HCT116 (cell line): ENCODE data around the gene DHCR24. TPM values are rescaled to one million over a fixed set of nuclear protein-coding genes. Genes with fewer than 3 reads are reported as not detected.

Experiments
- ATAC-seq: fragments of 200-7000 bp; cut with Tn5 transposase; 2 replicates; pipeline ENCODE4 v1.9.1; 2020; ENCODE audit warnings: mild to moderate bottlenecking, moderate library complexity
- BruUV-seq: library from RNA; stranded (reverse); fragments of 400-500 nt; replicated peaks from 2 replicates; lab custom pipeline; 2021; lab: Mats Ljungman, UMichigan
- CTCF ChIA-PET: fragments of 300-600 bp; sonication (Branson Sonifier 250); formaldehyde crosslinking; loops from one replicate; lab custom pipeline; 2021; ENCODE audit warnings: antibody characterized with exemption; lab: Charles Lee
- POLR2A ChIA-PET: fragments of 300-600, 350-600 bp; sonication (Branson Sonifier 250); formaldehyde crosslinking; loops from one replicate; lab custom pipeline; 2021; ENCODE audit warnings: antibody characterized with exemption; lab: Charles Lee
- RAD21 ChIA-PET, 2 experiments: fragments of 300-600 bp; sonication (Branson Sonifier 250); formaldehyde crosslinking; loops; one replicate each; lab custom pipeline; 2023; ENCODE audit warnings: low total read pairs in 2 of 2; ENCODE audit not compliant: uncharacterized antibody in 2 of 2, unreplicated experiment in 2 of 2, low non-redundant PET in 1 of 2; lab: Charles Lee
- DNase-seq: peaks from one replicate; pipeline ENCODE4 v3.0.0-alpha.2; 2010; ENCODE audit warnings: low read depth, low spot score
- H2AFZ ChIP-seq: fragments of 200-600 bp; shearing (Covaris generic), sonication (generic); 2 replicates; pipeline ENCODE4 v1.6.1; 2017; ENCODE audit warnings: low read depth, mixed run types, mixed read lengths, antibody characterized with exemption, low read length; ENCODE audit not compliant: poor library complexity, severe bottlenecking
- H3K27ac ChIP-seq: 2 replicates; pipeline ENCODE4 v1.5.1; 2012; ENCODE audit warnings: low read depth, low read length
- H3K27me3 ChIP-seq: fragments of 200-600 bp; sonication (generic); 2 replicates; pipeline ENCODE4 v1.6.1; 2016; ENCODE audit warnings: mixed run types, low read length, mixed read lengths; ENCODE audit not compliant: insufficient read depth
- H3K36me3 ChIP-seq, 2 experiments: fragments of 200-500 bp in 1 of 2; fragments of 200-600 bp in 1 of 2; sonication (Bioruptor generic) in 1 of 2; sonication (generic) in 1 of 2; 2 replicates each; pipeline versions ENCODE4 v1.5.1 to v1.6.1; 2014 to 2016; ENCODE audit warnings: low read length in 2 of 2, inconsistent platforms in 1 of 2, mixed read lengths in 1 of 2, mixed run types in 1 of 2; ENCODE audit not compliant: insufficient read depth in 2 of 2, control insufficient read depth in 1 of 2
- H3K4me1 ChIP-seq, 2 experiments: fragments of 200-600 bp in 1 of 2; sonication (generic) in 1 of 2; 2 replicates each; pipeline versions ENCODE4 v1.5.1 to v1.6.1; 2012 to 2017; ENCODE audit warnings: low read length in 2 of 2, inconsistent platforms in 1 of 2, mild to moderate bottlenecking in 1 of 2, mixed read lengths in 1 of 2, mixed run types in 1 of 2, moderate library complexity in 1 of 2; ENCODE audit not compliant: insufficient read depth in 2 of 2, control insufficient read depth in 1 of 2
- H3K4me2 ChIP-seq: fragments of 200-600 bp; sonication (generic); 2 replicates; pipeline ENCODE4 v1.6.1; 2017; ENCODE audit warnings: mixed run types, low read length, mixed read lengths
- H3K4me3 ChIP-seq, 2 experiments: fragments of 200-600 bp in 1 of 2; sonication (generic) in 1 of 2; replicated peaks in 1 of 2; 2 replicates each; pipeline ENCODE4 v1.5.1; 2011 to 2016; ENCODE audit warnings: low read length in 2 of 2, control low read depth in 1 of 2, low read depth in 1 of 2, mild to moderate bottlenecking in 1 of 2, mixed read lengths in 1 of 2, mixed run types in 1 of 2
- H3K79me2 ChIP-seq: fragments of 200-600 bp; sonication (generic); 2 replicates; pipeline ENCODE4 v1.6.1; 2017; ENCODE audit warnings: mild to moderate bottlenecking, mixed run types, low read length, moderate library complexity, mixed read lengths; ENCODE audit not compliant: insufficient read depth
- H3K9ac ChIP-seq: fragments of 200-600 bp; sonication (generic); 2 replicates; pipeline ENCODE4 v1.6.1; 2016; ENCODE audit warnings: low read length, mixed read lengths
- H3K9me2 ChIP-seq: fragments of 200-600 bp; sonication (generic), shearing (Covaris generic); 2 replicates; pipeline ENCODE4 v1.6.1; 2017; ENCODE audit warnings: mixed run types, mild to moderate bottlenecking, moderate library complexity; ENCODE audit not compliant: insufficient read depth
- H3K9me3 ChIP-seq, 2 experiments: fragments of 200-500 bp in 1 of 2; fragments of 200-600 bp in 1 of 2; sonication (Bioruptor generic) in 1 of 2; sonication (generic) in 1 of 2; 2 replicates each; pipeline ENCODE4 v1.6.1; 2014 to 2017; ENCODE audit warnings: low read length in 2 of 2, mixed read lengths in 2 of 2, inconsistent platforms in 1 of 2, low read depth in 1 of 2, mild to moderate bottlenecking in 1 of 2, mixed run types in 1 of 2, moderate library complexity in 1 of 2; ENCODE audit not compliant: control insufficient read depth in 1 of 2, insufficient read depth in 1 of 2
- H4K20me1 ChIP-seq: fragments of 200-600 bp; sonication (generic), shearing (Covaris generic); 2 replicates; pipeline ENCODE4 v1.6.1; 2017; ENCODE audit warnings: mixed run types, mild to moderate bottlenecking, moderate library complexity; ENCODE audit not compliant: insufficient read depth
- CBX3 ChIP-seq: IDR thresholded peaks from 2 replicates; pipeline ENCODE4 v1.6.1; 2012; ENCODE audit warnings: low read depth
- CEBPB ChIP-seq: IDR thresholded peaks from 2 replicates; pipeline ENCODE4 v1.6.1; 2012; ENCODE audit warnings: low read depth
- EGR1 ChIP-seq: IDR thresholded peaks from 2 replicates; pipeline ENCODE4 v1.6.1; 2012; ENCODE audit warnings: low read depth
- ELF1 ChIP-seq: IDR thresholded peaks from 2 replicates; pipeline ENCODE4 v1.6.1; 2012; ENCODE audit warnings: low read depth, borderline replicate concordance
- EZH2 ChIP-seq: fragments of 200-600 bp; sonication (generic); IDR thresholded peaks from 2 replicates; pipeline ENCODE4 v1.6.1; 2017; ENCODE audit warnings: antibody characterized with exemption, mixed run types
- EZH2phosphoT487 ChIP-seq: fragments of 200-600 bp; IDR thresholded peaks from 2 replicates; pipeline ENCODE4 v1.6.1; 2018; ENCODE audit warnings: antibody characterized with exemption, borderline replicate concordance
- FOSL1 ChIP-seq: IDR thresholded peaks from 2 replicates; pipeline ENCODE4 v1.6.1; 2012; ENCODE audit warnings: low read depth
- JUND ChIP-seq: IDR thresholded peaks from 2 replicates; pipeline ENCODE4 v1.6.1; 2012
- POLR2A ChIP-seq: IDR thresholded peaks from 2 replicates; pipeline ENCODE4 v1.7.0; 2011; ENCODE audit warnings: borderline replicate concordance; ENCODE audit not compliant: insufficient read depth, insufficient read length; ENCODE audit errors: extremely low read depth
- RAD21 ChIP-seq: IDR thresholded peaks from 2 replicates; pipeline ENCODE4 v1.6.1; 2012; ENCODE audit warnings: low read depth, mild to moderate bottlenecking
- SP1 ChIP-seq: IDR thresholded peaks from 2 replicates; pipeline ENCODE4 v1.6.1; 2012; ENCODE audit warnings: low read depth
- SRF ChIP-seq: IDR thresholded peaks from 2 replicates; pipeline ENCODE4 v1.6.1; 2012; ENCODE audit warnings: low read depth
- TCF7L2 ChIP-seq: IDR thresholded peaks from 2 replicates; pipeline ENCODE4 v1.7.0; 2011; ENCODE audit warnings: borderline replicate concordance, inconsistent platforms; ENCODE audit not compliant: insufficient read depth, insufficient read length; ENCODE audit errors: extremely low read depth
- YY1 ChIP-seq: IDR thresholded peaks from 2 replicates; pipeline ENCODE4 v1.6.1; 2011; ENCODE audit warnings: low read length, low read depth, moderate library complexity, mild to moderate bottlenecking; ENCODE audit not compliant: insufficient replicate concordance; ENCODE audit errors: extremely low read depth
- ZFX ChIP-seq: fragments of 450-650 bp; IDR thresholded peaks from 2 replicates; pipeline ENCODE4 v1.6.1; 2017
- intact Hi-C: fragments of 100-400 bp; cut with micrococcal nuclease; formaldehyde crosslinking; loops from 2 replicates; pipeline ENCODE4 v1.10.0; 2022
- total RNA-seq: library from RNA; stranded (reverse); gene quantifications from one replicate; pipeline ENCODE4 v1.2.1, GENCODE V29; 2021; ENCODE audit not compliant: unreplicated experiment
- TF ChIP-seq, protein P1 (sequence below): IDR thresholded peaks from 2 replicates; pipeline ENCODE4 v1.6.1; 2012
- TF ChIP-seq, protein P2 (sequence below): IDR thresholded peaks from 2 replicates; pipeline ENCODE4 v1.6.1; 2011; ENCODE audit warnings: mild to moderate bottlenecking, low read length, moderate library complexity; ENCODE audit not compliant: insufficient replicate concordance; ENCODE audit errors: extremely low read depth
- TF ChIP-seq, protein P3 (sequence below): IDR thresholded peaks from 2 replicates; pipeline ENCODE4 v1.6.1; 2012; ENCODE audit warnings: low read depth
- TF ChIP-seq, protein P4 (sequence below), 3 experiments: fragments of 200-600 bp in 1 of 3; sonication (generic) in 1 of 3; IDR thresholded peaks in 2 of 3; conservative IDR thresholded peaks in 1 of 3; 2 replicates each; pipeline ENCODE4 v1.5.1; 2012 to 2017; ENCODE audit warnings: low read depth in 2 of 3, low read length in 2 of 3, antibody characterized with exemption in 1 of 3, borderline replicate concordance in 1 of 3, control low read depth in 1 of 3, mild to moderate bottlenecking in 1 of 3, mixed read lengths in 1 of 3, mixed run types in 1 of 3, moderate library complexity in 1 of 3; ENCODE audit not compliant: insufficient read depth in 1 of 3

DHCR24 gene
- total RNA-seq, 1 experiment from 2014 or later, result 132 TPM

DNA sequence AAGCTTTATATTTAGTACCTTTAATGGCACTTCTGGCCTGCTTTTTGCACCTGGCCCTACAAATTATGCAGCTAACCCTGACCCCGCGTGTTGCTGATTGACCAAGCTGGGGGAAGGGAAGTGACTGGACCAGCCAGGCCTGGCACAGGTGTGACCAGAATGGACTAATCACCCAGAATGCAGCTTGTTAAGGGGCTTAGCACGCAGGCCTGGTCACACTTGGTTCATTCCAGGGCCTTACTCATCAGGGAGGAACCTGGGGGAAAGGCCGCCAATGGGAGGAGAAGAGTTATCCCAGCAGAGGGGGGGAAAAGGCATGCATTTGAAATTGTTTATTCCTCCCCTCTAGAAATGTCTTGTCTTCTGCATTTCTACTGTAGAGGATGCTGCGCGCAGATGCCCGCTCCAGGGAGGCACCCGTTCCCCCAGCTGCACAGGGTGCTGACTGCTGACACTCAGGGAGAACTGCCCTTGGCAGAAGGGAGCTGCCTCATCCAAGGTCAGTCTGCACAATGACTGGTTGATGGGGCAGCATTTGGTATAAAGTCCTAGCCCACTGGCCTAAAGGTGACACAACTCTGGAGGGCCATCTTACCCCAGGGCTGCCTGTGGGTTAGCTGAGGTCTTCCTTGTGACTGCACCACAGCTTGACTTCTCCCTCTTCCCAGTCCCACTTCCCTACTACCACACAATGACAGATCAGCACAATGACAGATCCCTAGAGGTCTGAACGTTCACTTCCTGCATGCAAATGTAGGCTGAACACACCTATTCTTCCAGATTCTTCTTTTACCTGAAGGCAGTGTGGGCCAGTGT is 29.0 kb downstream of the DHCR24 start:
- CTCF ChIA-PET, result interaction anchor here (1.0 to 1.4 kb wide), 2 partner anchors 29 to 164 kb away, joined by 3 to 4 read pairs; partner anchors contain the start of gene DHCR24
- H2AFZ ChIP-seq, result no peak overlapping the region
- peaks cover 28 to 63% of the 10 kb centered on the region in 2 experiments for H3K4me1 ChIP-seq
- H3K27me3 ChIP-seq, result no peaks in the 10 kb centered on the region
- no peaks in the 10 kb centered on the region for H3K79me2 ChIP-seq
- RAD21 ChIA-PET, result no interaction called here
- H3K9me3 ChIP-seq, result no peaks in the 10 kb centered on the region
- no peak overlapping the region for H3K4me3 ChIP-seq
- POLR2A ChIA-PET, result interaction anchor here (1.1 kb wide), 1 partner anchor 29 kb away, joined by 8 read pairs; the partner anchor contains the start of gene DHCR24
- DNase-seq, result peak; percentile 53
- no TSS peak for BruUV-seq
- H3K9me2 ChIP-seq, result no peaks in the 10 kb centered on the region
- H3K36me3 ChIP-seq, result peaks cover 17 to 36% of the 10 kb centered on the region in 2 experiments
- H3K27ac ChIP-seq, result peak overlapping the region; percentile 13; the same call in 1 of the 2 replicates
- peak overlapping the region; percentile 61 for H3K4me2 ChIP-seq
- H3K9ac ChIP-seq, result peak overlapping the region; percentile 27
- peak; percentile 71 for ATAC-seq
- intact Hi-C loops, result no loop called here
- H4K20me1 ChIP-seq, result no peaks in the 10 kb centered on the region; the same call in 1 of the 2 replicates
- TF ChIP-seq, protein P1, sequence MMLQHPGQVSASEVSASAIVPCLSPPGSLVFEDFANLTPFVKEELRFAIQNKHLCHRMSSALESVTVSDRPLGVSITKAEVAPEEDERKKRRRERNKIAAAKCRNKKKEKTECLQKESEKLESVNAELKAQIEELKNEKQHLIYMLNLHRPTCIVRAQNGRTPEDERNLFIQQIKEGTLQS, result no peak
- TF ChIP-seq ZFX, result no peak
- no peak for TF ChIP-seq YY1
- TF ChIP-seq, protein P2, sequence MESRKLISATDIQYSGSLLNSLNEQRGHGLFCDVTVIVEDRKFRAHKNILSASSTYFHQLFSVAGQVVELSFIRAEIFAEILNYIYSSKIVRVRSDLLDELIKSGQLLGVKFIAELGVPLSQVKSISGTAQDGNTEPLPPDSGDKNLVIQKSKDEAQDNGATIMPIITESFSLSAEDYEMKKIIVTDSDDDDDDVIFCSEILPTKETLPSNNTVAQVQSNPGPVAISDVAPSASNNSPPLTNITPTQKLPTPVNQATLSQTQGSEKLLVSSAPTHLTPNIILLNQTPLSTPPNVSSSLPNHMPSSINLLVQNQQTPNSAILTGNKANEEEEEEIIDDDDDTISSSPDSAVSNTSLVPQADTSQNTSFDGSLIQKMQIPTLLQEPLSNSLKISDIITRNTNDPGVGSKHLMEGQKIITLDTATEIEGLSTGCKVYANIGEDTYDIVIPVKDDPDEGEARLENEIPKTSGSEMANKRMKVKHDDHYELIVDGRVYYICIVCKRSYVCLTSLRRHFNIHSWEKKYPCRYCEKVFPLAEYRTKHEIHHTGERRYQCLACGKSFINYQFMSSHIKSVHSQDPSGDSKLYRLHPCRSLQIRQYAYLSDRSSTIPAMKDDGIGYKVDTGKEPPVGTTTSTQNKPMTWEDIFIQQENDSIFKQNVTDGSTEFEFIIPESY, result no peak
- no peak for TF ChIP-seq POLR2A
- no peak for TF ChIP-seq TCF7L2
- TF ChIP-seq JUND, result peak; percentile 39; the same call in 1 of the 2 replicates
- TF ChIP-seq EGR1, result no peak
- TF ChIP-seq EZH2, result no peak
- no peak for TF ChIP-seq ELF1
- TF ChIP-seq, protein P3, sequence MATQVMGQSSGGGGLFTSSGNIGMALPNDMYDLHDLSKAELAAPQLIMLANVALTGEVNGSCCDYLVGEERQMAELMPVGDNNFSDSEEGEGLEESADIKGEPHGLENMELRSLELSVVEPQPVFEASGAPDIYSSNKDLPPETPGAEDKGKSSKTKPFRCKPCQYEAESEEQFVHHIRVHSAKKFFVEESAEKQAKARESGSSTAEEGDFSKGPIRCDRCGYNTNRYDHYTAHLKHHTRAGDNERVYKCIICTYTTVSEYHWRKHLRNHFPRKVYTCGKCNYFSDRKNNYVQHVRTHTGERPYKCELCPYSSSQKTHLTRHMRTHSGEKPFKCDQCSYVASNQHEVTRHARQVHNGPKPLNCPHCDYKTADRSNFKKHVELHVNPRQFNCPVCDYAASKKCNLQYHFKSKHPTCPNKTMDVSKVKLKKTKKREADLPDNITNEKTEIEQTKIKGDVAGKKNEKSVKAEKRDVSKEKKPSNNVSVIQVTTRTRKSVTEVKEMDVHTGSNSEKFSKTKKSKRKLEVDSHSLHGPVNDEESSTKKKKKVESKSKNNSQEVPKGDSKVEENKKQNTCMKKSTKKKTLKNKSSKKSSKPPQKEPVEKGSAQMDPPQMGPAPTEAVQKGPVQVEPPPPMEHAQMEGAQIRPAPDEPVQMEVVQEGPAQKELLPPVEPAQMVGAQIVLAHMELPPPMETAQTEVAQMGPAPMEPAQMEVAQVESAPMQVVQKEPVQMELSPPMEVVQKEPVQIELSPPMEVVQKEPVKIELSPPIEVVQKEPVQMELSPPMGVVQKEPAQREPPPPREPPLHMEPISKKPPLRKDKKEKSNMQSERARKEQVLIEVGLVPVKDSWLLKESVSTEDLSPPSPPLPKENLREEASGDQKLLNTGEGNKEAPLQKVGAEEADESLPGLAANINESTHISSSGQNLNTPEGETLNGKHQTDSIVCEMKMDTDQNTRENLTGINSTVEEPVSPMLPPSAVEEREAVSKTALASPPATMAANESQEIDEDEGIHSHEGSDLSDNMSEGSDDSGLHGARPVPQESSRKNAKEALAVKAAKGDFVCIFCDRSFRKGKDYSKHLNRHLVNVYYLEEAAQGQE, result no peak
- TF ChIP-seq SP1, result peak; percentile 52
- TF ChIP-seq FOSL1, result peak; percentile 32; the same call in 1 of the 2 replicates
- TF ChIP-seq, protein P4, sequence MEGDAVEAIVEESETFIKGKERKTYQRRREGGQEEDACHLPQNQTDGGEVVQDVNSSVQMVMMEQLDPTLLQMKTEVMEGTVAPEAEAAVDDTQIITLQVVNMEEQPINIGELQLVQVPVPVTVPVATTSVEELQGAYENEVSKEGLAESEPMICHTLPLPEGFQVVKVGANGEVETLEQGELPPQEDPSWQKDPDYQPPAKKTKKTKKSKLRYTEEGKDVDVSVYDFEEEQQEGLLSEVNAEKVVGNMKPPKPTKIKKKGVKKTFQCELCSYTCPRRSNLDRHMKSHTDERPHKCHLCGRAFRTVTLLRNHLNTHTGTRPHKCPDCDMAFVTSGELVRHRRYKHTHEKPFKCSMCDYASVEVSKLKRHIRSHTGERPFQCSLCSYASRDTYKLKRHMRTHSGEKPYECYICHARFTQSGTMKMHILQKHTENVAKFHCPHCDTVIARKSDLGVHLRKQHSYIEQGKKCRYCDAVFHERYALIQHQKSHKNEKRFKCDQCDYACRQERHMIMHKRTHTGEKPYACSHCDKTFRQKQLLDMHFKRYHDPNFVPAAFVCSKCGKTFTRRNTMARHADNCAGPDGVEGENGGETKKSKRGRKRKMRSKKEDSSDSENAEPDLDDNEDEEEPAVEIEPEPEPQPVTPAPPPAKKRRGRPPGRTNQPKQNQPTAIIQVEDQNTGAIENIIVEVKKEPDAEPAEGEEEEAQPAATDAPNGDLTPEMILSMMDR (IDR thresholded peaks at IDR 0.05 in 2 of 3, conservative IDR thresholded peaks at IDR 0.05 in 1 of 3; ENCODE audit: borderline replicate concordance in 1 of 3, insufficient read depth in 1 of 3, low read depth in 2 of 3, low read length in 2 of 3), result no peak
- no peak; the same call in 1 of the 2 replicates for TF ChIP-seq CBX3
- peak; percentile 18; the same call in 1 of the 2 replicates for TF ChIP-seq CEBPB
- no peak for TF ChIP-seq RAD21
- no peak for TF ChIP-seq SRF
- no peak for TF ChIP-seq EZH2phosphoT487
